Panc1 (cell line): ENCODE data around the gene SPRR2E.

Experiments used
- POLR2AphosphoS5 ChIP-seq: IDR thresholded peaks from 2 replicates; pipeline ENCODE4 v1.6.1; 2012; ENCODE audit warnings: mild to moderate bottlenecking, low read depth, low read length, moderate library complexity
- TF ChIP-seq, protein P1 (sequence below): fragments of 450-650 bp; IDR thresholded peaks from 2 replicates; pipeline ENCODE4 v1.5.1; 2017; ENCODE audit warnings: mild to moderate bottlenecking

DNA sequence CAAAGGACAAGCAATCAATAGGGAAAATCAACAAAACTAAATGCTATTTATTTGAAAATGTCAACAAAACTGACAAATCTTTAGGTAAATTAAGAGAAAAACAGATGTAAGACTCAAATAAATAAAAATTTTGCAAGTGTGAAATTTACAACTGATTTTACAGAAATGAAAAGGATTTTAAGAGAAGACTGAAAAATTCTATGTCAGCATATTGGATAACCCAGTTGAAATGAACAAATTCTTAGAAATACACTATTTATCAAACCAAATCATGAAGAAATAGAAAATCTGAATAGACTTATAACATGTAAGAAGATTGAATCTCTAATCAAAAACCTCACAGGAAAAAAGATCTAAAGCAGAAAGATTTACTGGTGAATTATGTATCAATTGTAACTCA is 26.6 kb upstream of the SPRR2E start:
- TF ChIP-seq, protein P1, sequence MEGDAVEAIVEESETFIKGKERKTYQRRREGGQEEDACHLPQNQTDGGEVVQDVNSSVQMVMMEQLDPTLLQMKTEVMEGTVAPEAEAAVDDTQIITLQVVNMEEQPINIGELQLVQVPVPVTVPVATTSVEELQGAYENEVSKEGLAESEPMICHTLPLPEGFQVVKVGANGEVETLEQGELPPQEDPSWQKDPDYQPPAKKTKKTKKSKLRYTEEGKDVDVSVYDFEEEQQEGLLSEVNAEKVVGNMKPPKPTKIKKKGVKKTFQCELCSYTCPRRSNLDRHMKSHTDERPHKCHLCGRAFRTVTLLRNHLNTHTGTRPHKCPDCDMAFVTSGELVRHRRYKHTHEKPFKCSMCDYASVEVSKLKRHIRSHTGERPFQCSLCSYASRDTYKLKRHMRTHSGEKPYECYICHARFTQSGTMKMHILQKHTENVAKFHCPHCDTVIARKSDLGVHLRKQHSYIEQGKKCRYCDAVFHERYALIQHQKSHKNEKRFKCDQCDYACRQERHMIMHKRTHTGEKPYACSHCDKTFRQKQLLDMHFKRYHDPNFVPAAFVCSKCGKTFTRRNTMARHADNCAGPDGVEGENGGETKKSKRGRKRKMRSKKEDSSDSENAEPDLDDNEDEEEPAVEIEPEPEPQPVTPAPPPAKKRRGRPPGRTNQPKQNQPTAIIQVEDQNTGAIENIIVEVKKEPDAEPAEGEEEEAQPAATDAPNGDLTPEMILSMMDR, result no peak
- TF ChIP-seq POLR2AphosphoS5, result no peak
